GM19240 (cell line): ENCODE measurements around the gene ZNF624.
A peak's percentile ranks its signal among the peaks of the same experiment; 100 is the strongest.
"Not testable (repeated sequence)": the region's sequence is repeated elsewhere in the genome, so short reads cannot be mapped to it uniquely, and the experiment has no call there.

Experiments
- DNase-seq: peaks from one replicate; pipeline ENCODE4 v3.0.0; 2011; ENCODE audit warnings: low spot score; ENCODE audit not compliant: insufficient read length

Gene ZNF624

GRCh38 chr17:16653367-16654041 lies at the start of gene ZNF624:
Gene ZNF624, minus strand, starts transcription at chr17:16653850.
- peak; percentile 80 for DNase-seq

DNA sequence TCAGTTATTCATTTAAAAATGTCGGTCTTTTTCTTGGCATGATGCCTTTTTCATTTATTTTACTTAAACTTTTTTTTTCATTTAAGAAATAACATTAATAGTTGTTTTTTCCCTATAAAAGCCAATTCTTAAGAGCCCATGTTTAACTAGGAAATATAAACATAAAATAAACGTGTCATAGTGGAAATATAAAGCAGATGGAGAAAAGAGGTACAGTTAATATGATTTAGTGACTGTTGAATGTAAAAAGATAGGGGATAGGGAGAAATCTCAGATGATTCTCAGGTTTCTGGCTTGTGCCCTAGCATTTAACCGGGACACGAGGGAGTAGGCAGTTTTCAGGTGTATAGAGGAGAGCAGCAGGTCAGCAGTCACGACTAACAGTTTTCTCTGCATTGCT lies 44.0 kb upstream of the ZNF624 start:
- not testable (repeated sequence) for DNase-seq

DNA sequence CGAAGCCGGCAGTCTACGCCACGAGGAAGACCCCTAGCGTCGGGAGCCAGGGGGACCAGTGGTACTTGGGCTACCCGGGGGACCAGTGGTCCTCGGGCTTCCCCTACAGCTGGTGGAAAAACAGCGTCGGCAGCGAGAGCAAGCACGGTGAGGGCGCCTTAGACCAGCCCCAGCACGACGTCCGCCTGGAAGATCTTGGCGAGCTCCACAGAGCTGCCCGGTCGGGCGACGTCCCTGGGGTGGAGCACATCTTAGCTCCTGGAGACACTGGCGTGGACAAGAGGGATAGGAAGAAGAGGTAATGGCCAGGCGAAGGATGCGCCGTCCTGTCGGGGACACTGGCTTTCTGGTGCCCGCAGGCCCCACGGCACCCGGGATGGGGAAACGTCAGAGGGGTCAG lies 36.8 kb upstream of the ZNF624 start:
- DNase-seq, result not testable (repeated sequence)

DNA sequence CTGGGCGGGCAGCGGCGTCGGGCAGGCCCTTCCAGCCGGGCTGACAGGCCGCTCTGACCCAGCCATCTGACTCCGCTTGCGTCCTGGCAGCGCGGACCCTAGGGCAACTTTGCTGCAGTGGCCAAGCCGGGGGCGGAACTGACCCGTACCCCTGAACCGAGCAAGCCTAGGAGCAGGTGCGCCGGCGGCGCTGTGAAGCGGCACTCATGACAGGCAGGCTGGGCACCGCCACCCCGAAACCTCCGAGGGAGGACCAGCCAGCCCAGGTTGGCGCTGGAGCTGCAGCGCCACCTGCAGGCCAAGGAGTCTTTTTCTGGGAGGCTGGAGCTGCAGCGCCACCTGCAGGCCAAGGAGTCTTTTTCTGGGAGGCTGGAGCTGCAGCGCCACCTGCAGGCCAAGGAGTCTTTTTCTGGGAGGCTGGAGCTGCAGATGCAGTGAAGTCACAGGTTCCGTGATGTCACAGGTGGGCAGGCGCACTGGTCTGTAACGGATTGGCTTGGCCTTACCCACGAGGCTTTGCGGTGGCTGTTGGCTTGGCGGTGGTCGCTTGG lies 36.2 kb upstream of the ZNF624 start, which contains the start of gene CCDC144A:
Gene CCDC144A (plus strand): TSS at position 511 of the 551 bp plus-strand sequence. CDS start 160 bp downstream, outside the sequence.
- DNase-seq, result not testable (repeated sequence)

GRCh38 chr17:16687151-16687550 lies 33.5 kb upstream of the ZNF624 start:
- not testable (repeated sequence) for DNase-seq

GRCh38 chr17:16686019-16686418 lies 32.4 kb upstream of the ZNF624 start:
- DNase-seq, result not testable (repeated sequence)

DNA sequence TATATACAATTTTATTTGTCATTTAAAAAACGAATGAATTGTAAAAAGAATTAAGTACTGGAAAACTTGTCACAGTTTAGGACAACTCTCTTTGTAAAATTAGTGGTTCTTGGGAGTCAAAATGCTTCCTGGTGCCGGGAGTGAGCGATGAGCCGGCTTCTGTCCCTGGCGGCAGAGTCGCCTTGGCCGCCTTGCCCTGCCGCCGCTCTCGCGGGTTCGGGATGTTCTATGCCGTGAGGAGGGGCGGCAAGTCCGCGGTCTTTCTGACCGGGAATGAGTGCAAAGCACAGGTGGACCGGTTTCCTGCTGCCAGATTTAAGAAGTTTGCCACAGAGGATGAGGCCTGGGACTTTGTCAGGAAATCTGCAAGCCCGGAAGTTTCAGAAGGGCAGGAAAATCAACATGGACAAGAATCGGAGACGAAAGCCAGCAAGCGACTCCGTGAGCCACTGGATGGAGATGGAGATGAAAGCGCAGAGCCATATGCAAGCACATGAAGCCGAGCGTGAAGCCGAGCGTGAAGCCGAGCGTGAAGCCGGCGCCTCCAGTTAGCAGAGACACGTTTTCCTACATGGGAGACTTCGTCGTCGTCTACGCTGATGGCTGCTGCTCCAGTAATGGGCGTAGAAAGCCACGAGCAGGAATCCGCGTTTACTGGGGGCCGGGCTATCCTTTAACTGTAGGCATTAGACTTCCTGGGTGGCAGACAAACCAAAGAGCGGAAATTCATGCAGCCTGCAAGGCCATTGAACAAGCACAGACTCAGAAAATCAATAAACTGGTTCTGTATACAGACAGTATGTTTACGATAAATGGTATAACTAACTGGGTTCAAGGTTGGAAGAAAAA lies 29.9 kb upstream of the ZNF624 start:
- not testable (repeated sequence) for DNase-seq

GRCh38 chr17:16676676-16677268 lies 23.1 kb upstream of the ZNF624 start:
- DNase-seq, result no peak

GRCh38 chr17:16666907-16667636 lies 13.4 kb upstream of the ZNF624 start:
- DNase-seq, result not testable (repeated sequence)

GRCh38 chr17:16666553-16666906 lies 12.9 kb upstream of the ZNF624 start:
- not testable (repeated sequence) for DNase-seq

DNA sequence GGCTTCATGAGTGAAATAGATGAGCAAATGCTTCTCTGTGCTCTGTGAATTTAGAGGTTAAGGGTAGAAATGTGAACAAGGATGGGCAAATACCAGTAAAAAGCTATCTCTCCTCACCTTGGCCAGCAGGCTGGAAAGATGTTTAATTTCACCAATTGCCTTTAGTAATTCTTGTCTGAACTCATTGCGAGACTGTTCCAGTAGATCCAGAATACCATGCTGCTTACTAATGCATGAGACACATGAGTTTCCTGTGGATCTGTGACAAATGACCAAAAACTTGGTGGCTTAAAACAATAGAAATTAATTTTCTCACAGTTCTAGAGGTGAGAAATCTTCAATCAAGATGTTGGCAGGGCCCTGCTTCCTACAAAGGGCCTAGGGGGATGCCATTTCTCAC lies 9.3 kb upstream of the ZNF624 start:
- DNase-seq, result no peak

DNA sequence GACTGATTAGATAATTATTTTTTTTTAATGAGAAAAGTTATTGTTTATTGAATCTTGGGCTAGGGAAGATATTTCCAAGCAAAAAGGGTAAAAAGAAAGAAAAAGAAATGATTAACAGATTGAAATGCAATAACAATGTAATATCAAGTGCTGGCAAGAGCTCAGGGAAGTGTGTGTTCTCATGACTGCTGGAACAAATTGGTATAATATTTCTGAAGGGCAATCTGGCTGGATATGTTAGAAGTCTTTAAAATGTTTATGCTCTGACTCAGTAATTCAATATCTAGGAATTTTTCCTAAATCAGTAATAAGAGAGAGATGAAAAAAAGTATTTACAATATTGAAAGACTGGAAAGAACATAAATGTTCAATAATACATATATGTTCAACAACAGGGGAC lies 7.6 kb upstream of the ZNF624 start:
- no peak for DNase-seq

DNA sequence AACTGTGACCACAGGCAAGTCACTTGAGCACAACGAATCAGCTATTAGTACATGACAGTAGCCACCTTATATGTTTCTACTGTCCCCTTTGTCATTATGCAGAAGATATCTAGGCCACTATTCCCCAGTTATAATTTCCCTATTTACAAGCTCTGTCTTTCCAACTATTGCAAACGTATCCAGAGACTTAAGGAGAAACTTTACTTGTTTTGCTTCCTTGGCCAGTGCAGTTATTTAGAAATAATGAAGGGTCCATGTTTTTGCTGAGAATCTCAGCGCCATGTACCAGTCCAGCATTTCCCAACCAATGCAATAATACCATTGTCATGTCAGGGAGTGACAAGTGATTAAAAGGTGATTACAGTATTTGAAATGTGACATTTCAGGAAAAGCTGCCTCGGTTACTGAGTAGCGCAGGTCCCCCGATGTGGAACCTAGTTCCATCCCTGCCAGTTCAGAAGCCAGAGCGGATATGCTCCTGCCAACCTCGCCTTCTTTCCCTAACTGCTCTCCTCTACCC lies 743 bp downstream of the ZNF624 start:
- no peak for DNase-seq

DNA sequence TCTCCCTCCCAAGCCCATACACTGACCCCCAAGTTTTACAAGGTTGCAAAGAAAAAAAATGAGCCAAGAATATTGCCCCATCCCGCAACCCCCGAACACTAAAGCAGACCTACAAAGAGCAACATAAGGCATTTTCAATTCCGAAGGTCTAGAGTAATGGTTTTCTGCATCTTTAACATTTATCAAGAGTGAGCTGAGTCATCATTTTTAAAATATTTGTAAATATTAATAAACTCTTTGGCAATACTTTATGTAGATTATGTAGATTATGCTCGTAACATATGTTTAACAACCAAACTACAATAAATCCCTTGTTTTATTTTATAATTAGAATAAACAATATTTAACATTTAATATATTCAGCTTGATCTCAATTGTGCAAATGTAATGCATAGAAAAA lies 1.4 kb downstream of the ZNF624 start:
- no peak for DNase-seq

- DNase-seq, result no peak
Measured at GRCh38 chr17:16649585-16649984, 4.1 kb downstream of the ZNF624 start.

- no peak for DNase-seq
Measured at GRCh38 chr17:16639438-16639837, 14.2 kb downstream of the ZNF624 start.

GRCh38 chr17:16623282-16623681 lies 30.4 kb downstream of the ZNF624 start:
- no peak for DNase-seq

DNA sequence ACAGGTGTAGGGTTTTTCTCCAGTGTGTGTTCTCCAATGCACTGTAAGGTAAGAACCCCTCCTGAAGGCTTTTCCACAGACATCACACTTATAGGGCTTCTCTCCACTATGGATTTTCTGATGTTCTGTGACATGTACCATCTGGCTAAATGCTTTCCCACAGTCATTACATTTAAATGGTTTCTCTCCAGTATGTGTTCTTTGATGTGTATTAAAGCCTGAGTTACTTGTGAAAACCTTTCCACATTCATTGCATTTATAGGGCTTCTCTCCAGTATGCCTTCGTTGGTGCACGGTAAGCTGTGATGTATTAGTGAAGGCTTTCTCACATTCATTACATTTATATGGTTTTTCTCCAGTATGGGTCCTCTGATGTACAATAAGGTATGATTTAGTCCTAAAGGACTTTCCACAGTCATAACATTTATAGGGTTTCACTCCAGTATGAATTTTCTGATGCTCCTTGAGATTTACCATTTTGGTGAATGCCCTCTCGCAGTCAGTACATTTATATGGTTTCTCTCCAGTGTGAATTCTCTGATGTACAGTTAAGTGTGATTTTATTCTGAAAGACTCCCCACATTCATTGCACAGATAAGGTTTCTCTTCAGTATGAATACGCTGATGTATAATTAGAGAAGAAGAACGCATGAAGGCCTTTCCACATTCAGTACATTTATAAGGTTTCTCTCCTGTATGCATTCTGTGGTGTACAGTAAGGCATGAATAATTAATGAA lies 30.9 kb downstream of the ZNF624 start:
- no peak for DNase-seq

DNA sequence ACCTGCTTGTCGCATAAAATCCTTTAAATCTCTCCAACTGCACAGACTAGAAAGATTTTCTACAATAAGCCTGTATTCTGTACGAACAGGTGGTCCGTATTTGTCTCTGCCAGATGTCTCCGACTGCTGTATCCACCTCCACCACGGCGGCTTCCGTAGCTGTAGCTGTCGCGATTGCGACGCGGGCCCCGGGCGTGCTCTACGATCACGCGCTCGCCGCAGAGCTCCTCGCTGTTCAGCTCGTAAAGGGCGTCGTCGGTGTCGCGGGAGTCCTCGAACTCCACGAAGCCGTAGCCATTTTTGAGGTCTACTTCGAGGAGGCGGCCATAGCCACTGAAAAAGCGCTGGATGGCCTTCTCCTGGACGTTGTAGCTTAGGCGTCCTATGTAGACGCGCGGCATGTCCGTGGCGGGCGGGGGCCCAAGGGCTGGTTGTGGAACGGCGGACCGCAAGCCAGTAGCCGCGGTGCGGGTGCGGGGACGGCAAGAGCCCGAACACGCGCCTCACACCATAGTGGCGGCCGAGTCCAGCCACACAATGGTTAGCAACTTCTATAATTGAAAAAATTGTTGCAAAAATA lies 36.1 kb downstream of the ZNF624 start:
- DNase-seq, result no peak

DNA sequence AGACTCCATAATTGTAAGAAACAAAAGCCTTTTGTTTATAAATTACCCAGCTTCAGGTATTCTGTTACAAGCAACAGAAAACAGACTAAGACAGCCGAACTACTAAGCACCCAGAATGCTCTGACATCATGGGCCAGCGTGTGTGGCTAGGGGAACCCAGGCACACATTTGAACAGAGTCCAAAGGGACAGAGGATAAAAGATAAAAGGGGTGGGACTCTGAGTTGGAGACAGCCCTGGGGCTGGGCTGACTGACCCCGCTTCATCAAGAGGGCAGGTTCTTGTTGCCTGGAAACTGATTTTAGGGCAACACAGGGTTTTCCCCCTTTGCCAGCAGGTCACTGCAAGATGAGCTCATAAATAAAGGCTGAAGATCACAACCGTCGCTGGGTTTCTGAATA lies 54.1 kb downstream of the ZNF624 start:
- DNase-seq, result no peak
